HEK293T (cell line): ENCODE results near the gene ESYT1.

Experiments
- CTCF ChIA-PET: fragments of 350-600 bp; formaldehyde crosslinking; extraction: SDS; loops from one replicate; lab custom pipeline; 2021; ENCODE audit warnings: antibody characterized with exemption, inconsistent platforms; lab: Yijun Ruan, JAX
- POLR2A ChIA-PET: fragments of 350-600 bp; formaldehyde crosslinking; extraction: SDS; loops from one replicate; lab custom pipeline; 2020; ENCODE audit warnings: antibody characterized with exemption, inconsistent platforms; lab: Yijun Ruan, JAX
- DNase-seq: peaks from one replicate; pipeline ENCODE4 v3.0.0; 2012; ENCODE audit warnings: mixed read lengths; ENCODE audit errors: extremely low spot score
- ARNT ChIP-seq: fragments of 450-650 bp; IDR thresholded peaks from 2 replicates; pipeline ENCODE4 v1.6.1; 2017; ENCODE audit warnings: mild to moderate bottlenecking
- BHLHE40 ChIP-seq: fragments of 450-650 bp; IDR thresholded peaks from 2 replicates; pipeline ENCODE4 v1.6.1; 2016; ENCODE audit warnings: mild to moderate bottlenecking, moderate library complexity, borderline replicate concordance
- CTBP1 ChIP-seq: fragments of 450-650 bp; IDR thresholded peaks from 2 replicates; pipeline ENCODE4 v1.6.1; 2016; ENCODE audit warnings: borderline replicate concordance
- ELF4 ChIP-seq: fragments of 450-650 bp; IDR thresholded peaks from 2 replicates; pipeline ENCODE4 v1.6.1; 2017; ENCODE audit warnings: antibody characterized with exemption
- FOXA1 ChIP-seq: fragments of 450-650 bp; IDR thresholded peaks from 2 replicates; pipeline ENCODE4 v1.6.1; 2016; ENCODE audit warnings: mild to moderate bottlenecking
- FOXK2 ChIP-seq: fragments of 450-650 bp; IDR thresholded peaks from 2 replicates; pipeline ENCODE4 v1.6.1; 2016; ENCODE audit warnings: mild to moderate bottlenecking
- FOXM1 ChIP-seq: fragments of 450-650 bp; IDR thresholded peaks from 2 replicates; pipeline ENCODE4 v1.6.1; 2017; ENCODE audit warnings: mild to moderate bottlenecking, borderline replicate concordance
- HDGF ChIP-seq: fragments of 450-650 bp; IDR thresholded peaks from 2 replicates; pipeline ENCODE4 v1.6.1; 2017; ENCODE audit warnings: antibody characterized with exemption, borderline replicate concordance
- L3MBTL2 ChIP-seq: fragments of 450-650 bp; conservative IDR thresholded peaks from 2 replicates; pipeline ENCODE4 v1.6.1; 2016; ENCODE audit warnings: mild to moderate bottlenecking
- LEF1 ChIP-seq: fragments of 450-650 bp; IDR thresholded peaks from 2 replicates; pipeline ENCODE4 v1.6.1; 2017; ENCODE audit warnings: mild to moderate bottlenecking, borderline replicate concordance
- NFRKB ChIP-seq: fragments of 450-650 bp; IDR thresholded peaks from 2 replicates; pipeline ENCODE4 v1.6.1; 2016; ENCODE audit warnings: mild to moderate bottlenecking, moderate library complexity
- PKNOX1 ChIP-seq: fragments of 450-650 bp; IDR thresholded peaks from 2 replicates; pipeline ENCODE4 v1.6.1; 2016
- SP1 ChIP-seq: fragments of 450-650 bp; IDR thresholded peaks from 2 replicates; pipeline ENCODE4 v1.6.1; 2017
- SUZ12 ChIP-seq: fragments of 450-650 bp; IDR thresholded peaks from 2 replicates; pipeline ENCODE4 v1.6.1; 2016; ENCODE audit warnings: mild to moderate bottlenecking
- TARDBP ChIP-seq: fragments of 450-650 bp; IDR thresholded peaks from 2 replicates; pipeline ENCODE4 v1.6.1; 2016
- ZNF384 ChIP-seq: fragments of 450-650 bp; IDR thresholded peaks from 2 replicates; pipeline ENCODE4 v1.6.1; 2016

ESYT1 gene

GRCh38 chr12:56102683-56103065 lies 25.4 kb upstream of the ESYT1 start:
- no peak for DNase-seq
- TF ChIP-seq CTBP1 (no peak), PKNOX1 (no peak), SUZ12 (no peak), ARNT (no peak), ZNF384 (no peak), FOXM1 (no peak), FOXK2 (no peak), SP1 (no peak), HDGF (no peak), FOXA1 (no peak), ELF4 (no peak)
- POLR2A ChIA-PET, result interaction anchor here (1.0 to 6.1 kb wide), 4 partner anchors 12 to 56 kb away, joined by 4 to 65 read pairs (median 12); partner anchors contain the start of genes ERBB3 and ESYT1
- CTCF ChIA-PET, result interaction anchor here (1.4 kb wide), 1 partner anchor 18 kb away, joined by 6 read pairs; no protein-coding TSS in a partner anchor

GRCh38 chr12:56103066-56103711 lies 24.9 kb upstream of the ESYT1 start:
- ChIA-PET CTCF (no interaction called here), POLR2A (interaction anchor here (1.0 to 6.1 kb wide), 12 partner anchors 8 to 346 kb away, joined by 4 to 122 read pairs (median 10); partner anchors contain the start of genes CNPY2, ERBB3, RAB5B and RNF41)
- no peak for DNase-seq
- TF ChIP-seq FOXK2 (no peak), ARNT (no peak), FOXM1 (no peak), PKNOX1 (no peak), HDGF (no peak), SUZ12 (no peak), BHLHE40 (no peak), SP1 (no peak), CTBP1 (no peak), LEF1 (no peak), L3MBTL2 (no peak), ZNF384 (no peak), FOXA1 (no peak), ELF4 (no peak), TARDBP (no peak)

- DNase-seq, result no peak
- ChIA-PET CTCF (interaction anchor here (0.7 to 1.6 kb wide), 4 partner anchors 9 to 86 kb away, joined by 3 to 9 read pairs (median 4); partner anchors contain the start of gene SMARCC2), POLR2A (interaction anchor here (0.6 to 6.1 kb wide), 27 partner anchors 9 to 345 kb away, joined by 3 to 122 read pairs (median 5); partner anchors contain the start of genes CNPY2, ERBB3, ESYT1 and RAB5B)
- no peak for TF ChIP-seq LEF1
- TF ChIP-seq TARDBP, result no peak
- no peak for TF ChIP-seq SP1
- no peak for TF ChIP-seq PKNOX1
- no peak for TF ChIP-seq ELF4
- TF ChIP-seq ARNT, result no peak
- TF ChIP-seq FOXM1, result no peak
- TF ChIP-seq FOXA1, result no peak
- TF ChIP-seq CTBP1, result no peak
- TF ChIP-seq NFRKB, result no peak
- no peak for TF ChIP-seq ZNF384
- no peak for TF ChIP-seq HDGF
- TF ChIP-seq SUZ12, result no peak
- no peak for TF ChIP-seq FOXK2
These were observed 24.3 kb upstream of the ESYT1 start for GRCh38 chr12:56103823-56104108.

- TF ChIP-seq TARDBP (no peak), L3MBTL2 (peak; percentile 97), ZNF384 (no peak), HDGF (no peak)
- DNase-seq, result peak; percentile 95
- CTCF ChIA-PET, result interaction anchor here (0.7 to 1.6 kb wide), 4 partner anchors 9 to 85 kb away, joined by 3 to 9 read pairs (median 4); partner anchors contain the start of gene SMARCC2
- POLR2A ChIA-PET, result interaction anchor here (0.6 to 6.1 kb wide), 28 partner anchors 9 to 345 kb away, joined by 3 to 122 read pairs (median 6); partner anchors contain the start of genes CNPY2, ERBB3, ESYT1 and RAB5B
These were observed 23.8 kb upstream of the ESYT1 start, which contains the start of gene PA2G4 for GRCh38 chr12:56104109-56104814. Gene PA2G4 (plus strand): TSS chr12:56104559. CDS start chr12:56104738, 179 bp downstream.

- ChIA-PET POLR2A (interaction anchor here (0.7 to 6.1 kb wide), 15 partner anchors 8 to 366 kb away, joined by 3 to 122 read pairs (median 7); partner anchors contain the start of genes ERBB3, ESYT1, RPL41 and SMARCC2), CTCF (interaction anchor here (1.6 kb wide), 1 partner anchor 85 kb away, joined by 5 read pairs; the partner anchor contains the start of gene SMARCC2)
- no peak for DNase-seq
- TF ChIP-seq L3MBTL2, result peak; percentile 12; the same call in 1 of the 2 replicates
- TF ChIP-seq LEF1, result no peak
These were observed 23.1 kb upstream of the ESYT1 start for GRCh38 chr12:56104815-56105608.
